ENCODE data around the gene PSMD7.

- TF ChIP-seq CTCF (conservative IDR thresholded peaks at IDR 0.05) (no peak), ZFX (IDR thresholded peaks at IDR 0.05) (no peak)
Measured at GRCh38 chr16:74252329-74252728, 44.3 kb upstream of the PSMD7 start.
